ENCODE measurements around the gene BFSP2.

BFSP2 gene

GRCh38 chr3:133383741-133384140 lies 16.1 kb upstream of the BFSP2 start:
- DNase-seq = no peak

GRCh38 chr3:133384331-133385027 lies 15.4 kb upstream of the BFSP2 start:
- peak; percentile 89 for DNase-seq

- DNase-seq = no peak
Measured at GRCh38 chr3:133386876-133387275, 13.0 kb upstream of the BFSP2 start.

- no peak for DNase-seq
Measured at GRCh38 chr3:133387341-133387740, 12.5 kb upstream of the BFSP2 start.

- no peak for DNase-seq
Measured at GRCh38 chr3:133388696-133389395, 11.0 kb upstream of the BFSP2 start.

GRCh38 chr3:133390715-133391114 lies 9.1 kb upstream of the BFSP2 start:
- DNase-seq = no peak

- DNase-seq = no peak
Measured at GRCh38 chr3:133393204-133393603, 6.7 kb upstream of the BFSP2 start.

GRCh38 chr3:133393691-133394474 lies 6.0 kb upstream of the BFSP2 start:
- no peak for DNase-seq

- DNase-seq = no peak
Measured at GRCh38 chr3:133394561-133395311, 5.1 kb upstream of the BFSP2 start.

GRCh38 chr3:133396906-133397305 lies 3.0 kb upstream of the BFSP2 start:
- DNase-seq = no peak

- no peak for DNase-seq
Measured at GRCh38 chr3:133401374-133402135, 1.7 kb downstream of the BFSP2 start.

GRCh38 chr3:133404920-133405319 lies 5.1 kb downstream of the BFSP2 start:
- DNase-seq = no peak

- no peak for DNase-seq
Measured at GRCh38 chr3:133408366-133408765, 8.5 kb downstream of the BFSP2 start.

- DNase-seq = no peak
Measured at GRCh38 chr3:133408961-133409360, 9.1 kb downstream of the BFSP2 start.

GRCh38 chr3:133410191-133410892 lies 10.5 kb downstream of the BFSP2 start:
- DNase-seq = no peak

- no peak for DNase-seq
Measured at GRCh38 chr3:133412183-133413132, 12.6 kb downstream of the BFSP2 start.

- DNase-seq = no peak
Measured at GRCh38 chr3:133413161-133414020, 13.5 kb downstream of the BFSP2 start.

- no peak for DNase-seq
Measured at GRCh38 chr3:133414021-133414392, 14.2 kb downstream of the BFSP2 start.

GRCh38 chr3:133418361-133418760 lies 18.5 kb downstream of the BFSP2 start:
- no peak for DNase-seq
